LNCaP clone FGC (cell line): ENCODE results near the gene FCRLB.
A peak's percentile ranks its signal among the peaks of the same experiment; 100 is the strongest.

Experiments used
- DNase-seq: peaks from one replicate; pipeline ENCODE4 v3.0.0-alpha.2; 2011; ENCODE audit warnings: low read depth
- H3K4me3 ChIP-seq: 2 replicates; pipeline ENCODE4 v1.5.1; 2011; ENCODE audit warnings: mild to moderate bottlenecking, low read depth, low read length, control low read depth
- TF ChIP-seq, protein P1 (sequence below): IDR thresholded peaks from 2 replicates; pipeline ENCODE4 v1.5.1; 2012; ENCODE audit warnings: mild to moderate bottlenecking; ENCODE audit not compliant: control insufficient read depth, insufficient read depth; ENCODE audit errors: extremely low read depth

FCRLB gene

GRCh38 chr1:161740921-161741320, 19.6 kb downstream of the FCRLB start:
- TF ChIP-seq, protein P1, sequence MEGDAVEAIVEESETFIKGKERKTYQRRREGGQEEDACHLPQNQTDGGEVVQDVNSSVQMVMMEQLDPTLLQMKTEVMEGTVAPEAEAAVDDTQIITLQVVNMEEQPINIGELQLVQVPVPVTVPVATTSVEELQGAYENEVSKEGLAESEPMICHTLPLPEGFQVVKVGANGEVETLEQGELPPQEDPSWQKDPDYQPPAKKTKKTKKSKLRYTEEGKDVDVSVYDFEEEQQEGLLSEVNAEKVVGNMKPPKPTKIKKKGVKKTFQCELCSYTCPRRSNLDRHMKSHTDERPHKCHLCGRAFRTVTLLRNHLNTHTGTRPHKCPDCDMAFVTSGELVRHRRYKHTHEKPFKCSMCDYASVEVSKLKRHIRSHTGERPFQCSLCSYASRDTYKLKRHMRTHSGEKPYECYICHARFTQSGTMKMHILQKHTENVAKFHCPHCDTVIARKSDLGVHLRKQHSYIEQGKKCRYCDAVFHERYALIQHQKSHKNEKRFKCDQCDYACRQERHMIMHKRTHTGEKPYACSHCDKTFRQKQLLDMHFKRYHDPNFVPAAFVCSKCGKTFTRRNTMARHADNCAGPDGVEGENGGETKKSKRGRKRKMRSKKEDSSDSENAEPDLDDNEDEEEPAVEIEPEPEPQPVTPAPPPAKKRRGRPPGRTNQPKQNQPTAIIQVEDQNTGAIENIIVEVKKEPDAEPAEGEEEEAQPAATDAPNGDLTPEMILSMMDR = no peak
- H3K4me3 ChIP-seq = no peak overlapping the region
- DNase-seq = no peak

- no peak overlapping the region for H3K4me3 ChIP-seq
- TF ChIP-seq, protein P1 = no peak
- DNase-seq = no peak
Measured at GRCh38 chr1:161743231-161743630, 21.9 kb downstream of the FCRLB start.

DNA sequence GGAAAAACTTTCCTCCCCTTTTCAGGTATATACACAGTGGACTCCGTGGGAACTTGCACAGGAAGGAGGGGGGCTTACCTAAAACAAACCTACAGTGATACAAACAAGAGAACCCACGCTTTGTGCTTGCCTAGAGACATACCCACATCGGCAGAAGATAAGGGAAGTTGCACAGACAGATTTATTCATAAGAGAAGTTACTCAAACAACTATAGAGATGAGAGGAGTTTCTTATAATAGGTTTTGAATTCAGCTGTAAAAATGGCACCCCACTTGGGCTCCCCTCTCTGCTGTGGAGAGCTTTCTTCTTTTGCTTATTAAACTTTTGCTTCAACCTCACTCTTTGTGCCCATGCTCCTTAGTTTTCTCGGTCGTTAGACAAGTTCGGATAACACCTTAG, 26.5 kb downstream of the FCRLB start:
- TF ChIP-seq, protein P1 = no peak
- no peak for DNase-seq
- H3K4me3 ChIP-seq = no peak overlapping the region

DNA sequence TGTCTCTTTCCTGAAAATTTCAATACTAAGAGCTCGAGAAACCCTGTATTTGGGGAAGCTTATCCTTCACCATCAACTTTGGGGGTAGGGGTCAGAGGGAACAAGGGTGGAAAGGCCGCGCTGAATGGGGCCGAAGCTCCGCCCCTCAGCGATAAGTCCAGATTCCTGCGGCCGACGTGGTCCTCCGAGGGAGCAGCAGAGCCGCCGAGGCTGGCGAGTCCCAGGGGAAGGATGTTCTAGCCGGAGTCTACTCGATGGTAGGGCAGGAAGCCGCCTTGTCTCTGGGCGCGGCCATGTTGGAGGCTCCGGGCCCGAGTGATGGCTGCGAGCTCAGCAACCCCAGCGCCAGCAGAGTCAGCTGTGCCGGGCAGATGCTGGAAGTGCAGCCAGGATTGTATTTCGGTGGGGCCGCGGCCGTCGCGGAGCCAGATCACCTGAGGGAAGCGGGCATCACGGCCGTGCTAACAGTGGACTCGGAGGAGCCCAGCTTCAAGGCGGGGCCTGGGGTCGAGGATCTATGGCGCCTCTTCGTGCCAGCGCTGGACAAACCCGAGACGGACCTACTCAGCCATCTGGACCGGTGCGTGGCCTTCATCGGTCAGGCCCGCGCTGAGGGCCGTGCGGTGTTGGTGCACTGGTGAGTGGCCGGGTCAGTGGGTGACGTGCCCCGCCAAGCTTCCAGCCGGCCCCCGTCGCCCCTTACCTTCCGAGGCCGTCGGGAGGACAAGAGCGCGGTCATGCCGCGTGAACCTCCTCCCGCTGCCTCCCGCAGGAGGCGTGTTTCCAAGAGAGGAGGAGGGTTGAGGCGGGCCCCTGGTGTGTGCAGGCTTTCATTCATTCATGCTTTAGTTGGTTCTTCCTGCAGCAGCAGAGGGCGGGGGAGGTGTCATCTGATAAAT, 28.4 kb downstream of the FCRLB start, which contains the start of gene DUSP12:
TSS of gene DUSP12 (plus strand) at position 278 of the 899 bp plus-strand sequence. CDS start at position 294, 16 bp downstream.
- H3K4me3 ChIP-seq = peak within 1 kb of the TSS; percentile 90
- TF ChIP-seq, protein P1 = peak; percentile 50
- DNase-seq = peak; percentile 85

DNA sequence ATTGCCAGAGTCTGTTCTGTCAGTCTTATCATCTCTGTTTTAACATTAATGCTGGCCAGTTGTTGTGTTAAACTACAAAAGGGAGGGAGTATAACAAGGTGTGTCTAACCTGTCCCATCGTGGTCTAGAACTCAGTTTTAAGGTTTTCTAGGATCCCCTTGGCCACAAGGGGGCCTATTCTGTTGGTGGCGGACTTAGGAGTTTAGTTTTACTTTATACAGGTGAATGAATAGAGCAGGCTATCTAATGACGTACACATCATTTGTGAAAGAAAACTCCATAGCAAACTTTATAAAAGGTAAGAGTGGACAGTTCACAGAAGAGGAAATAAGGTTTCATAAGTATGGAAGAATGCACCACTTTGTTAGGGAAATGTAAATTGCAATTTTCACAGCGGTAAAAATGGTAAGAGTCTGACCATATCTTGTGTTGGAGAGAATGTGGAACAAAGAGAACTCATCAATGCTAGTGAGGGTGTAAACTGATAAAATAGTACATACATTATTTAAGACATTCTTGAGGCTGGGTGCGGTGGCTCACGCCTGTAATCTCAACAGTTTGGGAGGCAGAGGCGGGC, 42.3 kb downstream of the FCRLB start:
- TF ChIP-seq, protein P1 = peak; percentile 49
- H3K4me3 ChIP-seq = no peak overlapping the region
- DNase-seq = no peak

DNA sequence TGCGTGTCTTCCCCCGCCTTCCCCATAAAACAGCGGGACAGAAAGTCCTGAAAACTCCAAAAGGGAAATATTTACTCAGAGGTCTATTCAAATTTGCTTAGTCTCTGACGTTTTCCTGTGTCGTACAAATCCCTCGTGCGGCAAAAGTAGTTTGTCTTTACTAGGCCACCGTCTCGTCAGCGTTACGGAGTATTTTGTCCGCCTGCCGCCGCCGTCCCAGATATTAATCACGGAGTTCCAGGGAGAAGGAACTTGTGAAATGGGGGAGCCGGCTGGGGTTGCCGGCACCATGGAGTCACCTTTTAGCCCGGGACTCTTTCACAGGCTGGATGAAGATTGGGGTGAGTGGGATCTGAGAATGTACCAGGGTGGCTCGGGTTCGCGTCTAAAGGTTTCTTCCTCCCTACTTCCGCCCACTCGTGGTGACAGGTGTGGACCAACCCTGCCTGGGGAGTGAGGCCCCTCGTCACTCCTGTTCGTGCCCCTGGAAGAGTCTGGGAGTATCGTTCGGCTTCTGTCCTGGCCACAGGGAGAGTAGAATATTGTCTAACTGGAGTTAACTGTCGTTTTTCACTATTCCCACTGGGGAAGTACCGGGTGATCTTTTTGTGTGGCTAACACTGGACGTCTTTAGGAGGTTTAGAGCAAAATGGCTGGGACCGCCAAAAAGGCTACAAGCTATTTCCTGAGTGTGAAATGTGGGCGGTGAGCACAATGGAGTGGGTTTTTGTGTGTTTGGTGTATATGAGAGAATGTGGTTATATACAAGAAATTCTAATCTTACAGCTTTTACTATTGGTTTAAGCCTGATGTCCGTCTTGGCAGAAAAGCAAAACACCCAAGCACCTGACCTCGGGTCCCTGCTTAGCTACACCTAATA, 45.0 kb downstream of the FCRLB start, which contains the start of gene ATF6:
TSS of gene ATF6 (plus strand) at position 219 of the 880 bp plus-strand sequence. CDS start at position 260, 41 bp downstream.
- peak within 1 kb of the TSS; percentile 99 for H3K4me3 ChIP-seq
- DNase-seq = peak; percentile 89
- TF ChIP-seq, protein P1 = no peak
